HT-29 (cell line): ENCODE results near the gene CHAMP1. TPM values are rescaled to one million over a fixed set of nuclear protein-coding genes. Genes with fewer than 3 reads are reported as not detected.
"Not testable (repeated sequence)": the region's sequence is repeated elsewhere in the genome, so short reads cannot be mapped to it uniquely, and the experiment has no call there.

Experiments
- DNase-seq: peaks from one replicate; pipeline ENCODE4 v3.0.0-alpha.2; 2015; ENCODE audit warnings: low spot score
- small RNA-seq: library from RNA; depleted of rRNA; stranded (forward); fragments of <200 nt; gene quantifications from one replicate; pipeline ENCODE3, GENCODE V24; 2014
- total RNA-seq: library from RNA; depleted of rRNA; stranded (reverse); fragments of >200 nt; shearing (Covaris generic); gene quantifications from 2 replicates; pipeline ENCODE4 v1.2.3, GENCODE V29; 2014; rRNA removed

CHAMP1 gene
- total RNA-seq, 1 experiment from 2014 or later = 16.1 TPM

DNA sequence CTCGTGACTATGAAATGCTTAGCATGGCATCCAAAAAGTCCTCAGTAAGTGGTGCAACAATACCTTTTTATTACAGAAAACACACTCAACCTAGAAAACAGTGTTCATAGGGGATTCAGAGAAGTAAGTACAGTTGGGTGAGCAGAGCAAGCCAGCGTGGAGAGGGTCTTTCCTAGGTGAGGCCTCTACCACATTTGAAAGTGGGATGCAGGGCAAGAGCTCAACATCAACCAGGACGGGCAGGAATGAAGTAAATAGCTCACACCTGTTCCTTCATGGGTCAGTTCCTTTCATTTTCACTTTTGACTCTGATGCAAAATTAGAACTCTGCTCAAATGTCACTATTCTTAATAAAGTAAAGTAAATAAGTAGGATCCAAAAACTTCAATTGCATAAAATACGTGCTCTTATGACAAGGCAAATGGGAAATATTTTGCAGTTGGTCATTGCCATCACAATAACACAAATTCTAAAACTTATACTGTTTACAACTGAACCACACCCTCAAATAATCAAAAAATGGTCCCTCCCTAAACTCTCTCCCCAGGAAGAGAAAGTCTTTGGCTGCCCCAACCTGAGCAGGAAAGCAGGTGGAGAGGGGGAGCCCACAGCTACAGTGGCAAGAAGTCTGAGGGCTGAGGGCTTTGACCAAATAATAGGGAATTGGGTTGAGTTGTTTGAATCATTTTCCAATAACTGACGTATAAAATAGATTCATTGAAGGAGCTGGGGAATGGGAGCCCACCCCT, 20.2 kb downstream of the CHAMP1 start:
- no peak for DNase-seq

- not testable (repeated sequence) for DNase-seq
These were observed 22.2 kb downstream of the CHAMP1 start for GRCh38 chr13:114336457-114336856.

- DNase-seq = no peak
These were observed 24.7 kb downstream of the CHAMP1 start for GRCh38 chr13:114338959-114339358.

DNA sequence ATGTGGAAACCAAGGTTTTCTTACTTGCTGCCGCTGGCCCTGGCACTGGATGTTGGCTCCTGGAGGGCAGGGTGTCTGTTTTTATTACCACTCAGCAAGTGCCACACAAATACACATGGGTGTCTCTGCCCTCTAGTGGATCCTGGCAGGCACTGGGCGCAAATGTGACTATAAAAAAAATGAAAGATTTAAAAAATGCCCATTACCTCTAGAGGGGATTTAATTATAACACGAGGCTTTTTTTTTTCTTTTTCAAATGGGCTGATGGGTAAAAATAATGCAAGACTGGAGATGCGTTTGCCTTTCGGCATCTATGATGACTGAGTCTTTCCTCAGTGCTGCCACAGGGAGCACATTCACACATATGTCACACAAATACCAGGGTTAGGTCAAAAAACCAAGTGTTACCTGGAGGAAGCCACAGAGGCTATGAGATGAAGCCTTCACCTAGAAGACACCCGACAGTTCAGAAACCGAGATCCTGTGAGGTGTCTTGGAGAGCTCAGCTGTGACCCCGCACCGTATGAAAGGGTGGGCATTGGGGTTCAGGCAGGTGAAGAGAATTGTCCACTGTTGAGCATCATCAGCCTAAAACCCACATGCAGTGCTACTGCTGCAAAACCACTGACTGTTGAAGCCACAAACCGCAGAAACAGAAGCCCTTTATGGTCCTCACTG, 25.7 kb downstream of the CHAMP1 start:
- peak; percentile 73 for DNase-seq

DNA sequence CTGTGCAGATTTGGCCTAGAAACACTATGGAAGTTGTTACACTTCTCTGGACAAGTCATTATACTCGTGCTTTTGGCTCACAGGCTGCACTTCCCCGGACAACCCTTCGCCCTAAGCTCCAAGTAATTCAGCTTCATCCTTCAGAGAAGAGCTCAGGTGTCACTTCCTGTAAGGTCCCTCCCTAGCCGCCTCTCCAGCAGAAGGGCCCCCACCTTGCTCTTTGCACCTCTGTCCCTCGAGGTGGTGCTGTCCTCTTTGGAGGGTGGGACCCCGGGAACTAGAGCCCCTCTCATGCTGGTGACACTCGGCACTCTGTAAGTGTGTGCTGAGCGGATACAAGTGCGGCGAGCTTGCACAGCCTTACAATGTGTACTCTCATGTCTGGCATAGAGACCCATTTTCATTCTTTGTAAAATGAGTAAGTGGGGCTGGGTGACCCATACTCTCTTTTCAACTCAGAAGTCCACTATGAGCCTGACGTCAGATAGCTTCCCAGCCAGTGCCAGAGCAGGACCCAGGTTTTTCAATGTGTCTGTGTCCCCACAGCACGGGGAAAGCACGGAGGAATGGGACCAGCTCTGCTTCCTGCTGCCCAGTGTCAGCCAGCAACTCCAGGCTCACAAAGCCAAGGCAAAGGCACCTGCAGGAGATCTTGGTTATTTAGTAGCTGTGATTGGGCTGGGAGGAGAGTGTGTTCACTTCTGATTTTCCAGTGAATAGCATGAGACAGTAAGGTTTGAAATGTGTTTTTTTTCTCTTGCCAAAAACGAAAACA, 26.9 kb downstream of the CHAMP1 start:
- DNase-seq = no peak

GRCh38 chr13:114347256-114347655, 33.0 kb downstream of the CHAMP1 start:
- DNase-seq = not testable (repeated sequence)

DNA sequence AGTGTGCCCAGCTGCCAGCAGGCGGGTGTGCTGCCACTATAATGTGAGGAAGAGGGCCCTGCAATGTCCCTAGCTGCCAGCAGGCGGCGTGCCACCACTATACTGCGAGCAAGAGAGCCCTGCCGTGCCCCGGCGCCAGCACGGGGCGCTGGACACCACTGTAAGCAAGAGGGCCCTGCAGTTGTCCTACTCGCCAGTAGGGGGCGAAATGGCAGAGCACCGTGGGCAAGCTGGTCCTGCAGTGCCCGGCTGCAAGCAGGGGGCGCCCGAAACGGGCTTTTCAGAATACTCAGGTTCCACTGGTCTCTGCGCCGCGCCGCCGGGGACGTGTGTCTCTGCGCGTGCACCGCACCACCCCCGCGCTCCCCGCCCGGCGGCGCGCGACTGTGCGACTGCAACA, 38.5 kb downstream of the CHAMP1 start:
- not testable (repeated sequence) for DNase-seq

- DNase-seq = not testable (repeated sequence)
These were observed 39.1 kb downstream of the CHAMP1 start for GRCh38 chr13:114353382-114353781.

Small RNA genes within 50 kb of the gene (small RNA-seq; reads per million reads assigned to genes)
- not detected for gene MIR4502

Other genes starting within 250 kb of the CHAMP1 start
- gene RASA3, start 181.9 kb upstream of the CHAMP1 start, total RNA-seq = 24.9 and 25.1 TPM in 2 replicates
- not detected in 2 replicates for gene CFAP97D2, start 135.2 kb upstream of the CHAMP1 start, total RNA-seq
- 28.6 and 31.1 TPM in 2 replicates for gene CDC16, start 79.6 kb upstream of the CHAMP1 start, total RNA-seq
- gene UPF3A, start 32.9 kb upstream of the CHAMP1 start, total RNA-seq = 33.5 and 41.9 TPM in 2 replicates